Spleen (tissue), 7 donors: ENCODE data around the gene PDE3A.

Experiments
- POLR2A ChIP-seq, 3 donors: fragments of 450-650 bp; IDR thresholded peaks; one replicate each; pipeline ENCODE4 v1.5.1; 2017; ENCODE audit warnings: antibody characterized with exemption in 3 of 3, mild to moderate bottlenecking in 1 of 3
- TF ChIP-seq, protein P1 (sequence below), 11 experiments: fragments of 200-600 bp in 7 of 11; fragments of 450-650 bp in 4 of 11; sonication (generic) in 4 of 11; IDR thresholded peaks in 8 of 11; conservative IDR thresholded peaks in 3 of 11; 1 replicate in 7 of 11; 2 replicates in 4 of 11; pipeline versions ENCODE4 v1.4.0 to v1.8.0; 2016 to 2021; ENCODE audit warnings: antibody characterized with exemption in 11 of 11, inconsistent platforms in 4 of 11, mild to moderate bottlenecking in 1 of 11
- donor health status: DM: no; HTN: no; CAD: no; lungs with moderate emphysema.
- donor health status: DM: no; HTN: no; CAD: no.
- donor health status: DM: no; HTN: no; CAD: no.

GRCh38 chr12:20716037-20716436, 347.7 kb downstream of the PDE3A start:
- no peak for TF ChIP-seq POLR2A (IDR thresholded peaks at IDR 0.05)
- TF ChIP-seq, protein P1, sequence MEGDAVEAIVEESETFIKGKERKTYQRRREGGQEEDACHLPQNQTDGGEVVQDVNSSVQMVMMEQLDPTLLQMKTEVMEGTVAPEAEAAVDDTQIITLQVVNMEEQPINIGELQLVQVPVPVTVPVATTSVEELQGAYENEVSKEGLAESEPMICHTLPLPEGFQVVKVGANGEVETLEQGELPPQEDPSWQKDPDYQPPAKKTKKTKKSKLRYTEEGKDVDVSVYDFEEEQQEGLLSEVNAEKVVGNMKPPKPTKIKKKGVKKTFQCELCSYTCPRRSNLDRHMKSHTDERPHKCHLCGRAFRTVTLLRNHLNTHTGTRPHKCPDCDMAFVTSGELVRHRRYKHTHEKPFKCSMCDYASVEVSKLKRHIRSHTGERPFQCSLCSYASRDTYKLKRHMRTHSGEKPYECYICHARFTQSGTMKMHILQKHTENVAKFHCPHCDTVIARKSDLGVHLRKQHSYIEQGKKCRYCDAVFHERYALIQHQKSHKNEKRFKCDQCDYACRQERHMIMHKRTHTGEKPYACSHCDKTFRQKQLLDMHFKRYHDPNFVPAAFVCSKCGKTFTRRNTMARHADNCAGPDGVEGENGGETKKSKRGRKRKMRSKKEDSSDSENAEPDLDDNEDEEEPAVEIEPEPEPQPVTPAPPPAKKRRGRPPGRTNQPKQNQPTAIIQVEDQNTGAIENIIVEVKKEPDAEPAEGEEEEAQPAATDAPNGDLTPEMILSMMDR (IDR thresholded peaks at IDR 0.05 in 8 of 11, conservative IDR thresholded peaks at IDR 0.05 in 3 of 11) = no peak
